ENCODE results near the gene SVIL. TPM values are rescaled to one million over a fixed set of nuclear protein-coding genes. Genes with fewer than 3 reads are reported as not detected.
"Not testable (repeated sequence)": the region's sequence is repeated elsewhere in the genome, so short reads cannot be mapped to it uniquely, and the experiment has no call there.

The SVIL gene
- total RNA-seq, 1 experiment from 2014 or later = 10.2 TPM

GRCh38 chr10:29502351-29502750, 132.4 kb downstream of the SVIL start:
- Histone ChIP-seq H3K36me3 (peaks cover 2% of the 10 kb centered on the region; the same call in 1 of the 2 replicates), H3K4me3 (no peak overlapping the region), H3K9me3 (replicated peaks) (no peaks in the 10 kb centered on the region), H3K4me1 (replicated peaks) (peaks cover 12% of the 10 kb centered on the region), H3K27me3 (replicated peaks) (no peaks in the 10 kb centered on the region), H3K27ac (peak overlapping the region; percentile 77)
- DNase-seq (ENCODE audit: low read depth in 1 of 2, low spot score in 2 of 2) = peak in 1 of 2 experiments; percentile 4

GRCh38 chr10:29501692-29502091, 133.1 kb downstream of the SVIL start:
- Histone ChIP-seq H3K4me1 (replicated peaks) (peaks cover 12% of the 10 kb centered on the region), H3K36me3 (peaks cover 2% of the 10 kb centered on the region; the same call in 1 of the 2 replicates), H3K27me3 (replicated peaks) (no peaks in the 10 kb centered on the region), H3K4me3 (no peak overlapping the region), H3K9me3 (replicated peaks) (no peaks in the 10 kb centered on the region), H3K27ac (peak overlapping the region; percentile 77)
- peak; percentile 73 to 85 for DNase-seq (ENCODE audit: low read depth in 1 of 2, low spot score in 2 of 2)

DNA sequence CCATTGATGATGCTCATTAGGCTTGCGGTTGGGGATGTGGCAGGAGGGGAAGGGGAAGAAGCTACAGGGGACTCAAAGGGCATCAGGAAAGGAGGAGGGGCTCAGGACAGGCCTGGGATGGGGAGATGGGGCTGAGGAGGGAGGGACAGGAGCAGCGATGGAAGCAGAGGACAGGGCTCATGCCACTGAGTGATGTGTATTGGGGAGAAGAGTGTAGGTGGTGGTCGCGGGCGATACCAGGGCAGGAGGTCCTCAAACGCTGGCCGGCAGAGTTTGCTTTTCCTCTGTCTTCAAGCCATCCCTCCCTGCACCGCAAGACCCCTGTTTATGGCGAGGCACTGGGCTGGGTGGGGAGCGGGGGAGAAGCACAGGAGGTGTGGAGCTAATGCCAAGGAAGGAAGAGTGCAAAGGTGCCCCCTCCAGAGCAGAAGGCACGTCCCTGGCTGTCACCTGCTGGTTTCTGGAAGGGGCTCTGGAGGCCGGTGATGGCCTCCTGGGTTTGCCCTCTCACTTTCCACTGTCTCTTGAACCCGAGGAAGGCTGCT, 134.7 kb downstream of the SVIL start:
- peaks cover 12% of the 10 kb centered on the region for H3K4me1 ChIP-seq (replicated peaks)
- peaks cover 2% of the 10 kb centered on the region; the same call in 1 of the 2 replicates for H3K36me3 ChIP-seq
- DNase-seq (ENCODE audit: low read depth in 1 of 2, low spot score in 2 of 2) = no peak
- H3K27me3 ChIP-seq (replicated peaks) = no peaks in the 10 kb centered on the region
- no peak overlapping the region for H3K27ac ChIP-seq
- no peak overlapping the region for H3K4me3 ChIP-seq
- H3K9me3 ChIP-seq (replicated peaks) = no peaks in the 10 kb centered on the region

- Histone ChIP-seq H3K36me3 (peaks cover 3% of the 10 kb centered on the region; the same call in 1 of the 2 replicates), H3K27me3 (replicated peaks) (no peaks in the 10 kb centered on the region), H3K9me3 (replicated peaks) (no peaks in the 10 kb centered on the region), H3K27ac (no peak overlapping the region), H3K4me1 (replicated peaks) (peaks cover 2% of the 10 kb centered on the region; the same call in 1 of the 2 replicates), H3K4me3 (no peak overlapping the region)
- peak; percentile 47 to 74 for DNase-seq (ENCODE audit: low read depth in 1 of 2, low spot score in 2 of 2)
Measured at GRCh38 chr10:29496341-29497162, 138.2 kb downstream of the SVIL start.

- Histone ChIP-seq H3K27ac (no peak overlapping the region), H3K36me3 (peaks cover 3% of the 10 kb centered on the region; the same call in 1 of the 2 replicates), H3K9me3 (replicated peaks) (no peaks in the 10 kb centered on the region), H3K27me3 (replicated peaks) (no peaks in the 10 kb centered on the region), H3K4me3 (no peak overlapping the region), H3K4me1 (replicated peaks) (no peaks in the 10 kb centered on the region)
- no peak for DNase-seq (ENCODE audit: low read depth in 1 of 2, low spot score in 2 of 2)
Measured at GRCh38 chr10:29495366-29495765, 139.4 kb downstream of the SVIL start.

GRCh38 chr10:29493697-29494096, 141.1 kb downstream of the SVIL start:
- Histone ChIP-seq H3K4me1 (replicated peaks) (peaks cover 6% of the 10 kb centered on the region), H3K9me3 (replicated peaks) (no peaks in the 10 kb centered on the region), H3K27ac (no peak overlapping the region), H3K4me3 (no peak overlapping the region), H3K36me3 (peaks cover 9% of the 10 kb centered on the region), H3K27me3 (replicated peaks) (no peaks in the 10 kb centered on the region)
- DNase-seq (ENCODE audit: low read depth in 1 of 2, low spot score in 2 of 2) = no peak

DNA sequence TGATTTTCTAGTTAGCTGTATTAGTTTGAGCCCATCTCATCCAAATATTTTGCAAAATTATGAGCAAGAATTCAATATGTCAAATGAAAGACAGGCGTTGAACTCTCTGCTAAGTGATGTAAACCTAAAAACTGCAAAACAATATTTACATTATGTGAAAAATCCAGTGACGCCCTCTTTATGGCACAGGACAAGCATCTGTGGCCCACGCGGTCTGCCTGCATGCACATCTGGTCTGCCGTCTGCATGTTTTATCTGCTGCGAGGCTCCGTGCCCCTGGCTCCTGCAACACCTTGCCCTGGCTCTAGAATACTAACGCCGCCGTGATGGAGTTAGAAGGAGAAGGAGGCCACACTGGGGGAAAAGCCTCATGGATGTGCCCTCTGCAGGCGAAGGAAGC, 142.0 kb downstream of the SVIL start:
- H3K9me3 ChIP-seq (replicated peaks) = no peaks in the 10 kb centered on the region
- no peak overlapping the region for H3K27ac ChIP-seq
- DNase-seq (ENCODE audit: low read depth in 1 of 2, low spot score in 2 of 2) = no peak

DNA sequence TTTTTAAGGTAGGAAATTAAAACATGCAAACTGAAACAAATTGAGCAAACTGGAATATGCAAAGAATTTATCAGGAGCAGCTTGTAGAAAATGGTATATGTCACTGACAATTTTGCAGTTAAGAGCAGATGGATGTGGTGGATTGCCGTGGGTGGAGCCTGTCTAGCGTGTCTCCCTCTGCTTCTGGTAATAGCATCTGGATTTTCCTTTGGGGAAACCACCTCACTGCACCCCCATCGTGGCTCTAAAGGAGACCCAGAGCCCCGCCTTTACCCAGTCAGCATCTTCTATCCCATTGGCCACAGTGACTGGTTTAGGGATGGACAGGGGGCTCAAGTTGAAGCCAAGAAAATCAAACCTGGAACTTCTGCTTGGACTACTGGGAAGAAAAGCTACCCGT, 142.9 kb downstream of the SVIL start:
- H3K4me1 ChIP-seq (replicated peaks) = peaks cover 12% of the 10 kb centered on the region
- peaks cover 9% of the 10 kb centered on the region for H3K36me3 ChIP-seq
- no peaks in the 10 kb centered on the region for H3K9me3 ChIP-seq (replicated peaks)
- H3K27ac ChIP-seq = no peak overlapping the region
- H3K4me3 ChIP-seq = no peak overlapping the region
- no peaks in the 10 kb centered on the region for H3K27me3 ChIP-seq (replicated peaks)
- DNase-seq (ENCODE audit: low read depth in 1 of 2, low spot score in 2 of 2) = no peak

More for the DNA sequence above, 142.0 kb downstream of the SVIL start:
- H3K27me3 ChIP-seq (replicated peaks) = no peaks in the 10 kb centered on the region
- H3K4me1 ChIP-seq (replicated peaks) = peaks cover 12% of the 10 kb centered on the region
- H3K36me3 ChIP-seq = peaks cover 9% of the 10 kb centered on the region
- H3K4me3 ChIP-seq = no peak overlapping the region

- not testable (repeated sequence) for H3K27ac ChIP-seq, H3K4me3 ChIP-seq
- H3K36me3 ChIP-seq = peaks cover 12% of the 10 kb centered on the region
Measured at GRCh38 chr10:29490781-29491280, 143.9 kb downstream of the SVIL start.

GRCh38 chr10:29488471-29488870, 146.3 kb downstream of the SVIL start:
- Histone ChIP-seq H3K36me3 (peaks cover 19% of the 10 kb centered on the region), H3K4me1 (replicated peaks) (peaks cover 12% of the 10 kb centered on the region)
- DNase-seq (ENCODE audit: low read depth in 1 of 2, low spot score in 2 of 2); H3K27me3 ChIP-seq (replicated peaks); H3K27ac ChIP-seq; H3K4me3 ChIP-seq; H3K9me3 ChIP-seq (replicated peaks): not testable (repeated sequence)

More at GRCh38 chr10:29490781-29491280, 143.9 kb downstream of the SVIL start:
- H3K4me1 ChIP-seq (replicated peaks) = peaks cover 12% of the 10 kb centered on the region
- not testable (repeated sequence) for H3K9me3 ChIP-seq (replicated peaks); DNase-seq (ENCODE audit: low read depth in 1 of 2, low spot score in 2 of 2); H3K27me3 ChIP-seq (replicated peaks)

GRCh38 chr10:29487884-29488266, 146.9 kb downstream of the SVIL start:
- not testable (repeated sequence) for DNase-seq (ENCODE audit: low read depth in 1 of 2, low spot score in 2 of 2); H3K4me3 ChIP-seq; H3K27me3 ChIP-seq (replicated peaks); H3K9me3 ChIP-seq (replicated peaks); H3K27ac ChIP-seq
- peaks cover 19% of the 10 kb centered on the region for H3K36me3 ChIP-seq
- peaks cover 16% of the 10 kb centered on the region for H3K4me1 ChIP-seq (replicated peaks)

- H3K9me3 ChIP-seq (replicated peaks); DNase-seq (ENCODE audit: low read depth in 1 of 2, low spot score in 2 of 2): not testable (repeated sequence)
- H3K36me3 ChIP-seq = peaks cover 16% of the 10 kb centered on the region
Measured at GRCh38 chr10:29487032-29487883, 147.5 kb downstream of the SVIL start.

GRCh38 chr10:29486433-29486832, 148.3 kb downstream of the SVIL start:
- Histone ChIP-seq H3K4me1 (replicated peaks) (peaks cover 24% of the 10 kb centered on the region), H3K9me3 (replicated peaks) (no peaks in the 10 kb centered on the region), H3K27me3 (replicated peaks) (no peaks in the 10 kb centered on the region), H3K27ac (no peak overlapping the region), H3K36me3 (peaks cover 15% of the 10 kb centered on the region), H3K4me3 (no peak overlapping the region)
- no peak for DNase-seq (ENCODE audit: low read depth in 1 of 2, low spot score in 2 of 2)

More at GRCh38 chr10:29487032-29487883, 147.5 kb downstream of the SVIL start:
- H3K27me3 ChIP-seq (replicated peaks); H3K27ac ChIP-seq; H3K4me3 ChIP-seq: not testable (repeated sequence)
- H3K4me1 ChIP-seq (replicated peaks) = peaks cover 22% of the 10 kb centered on the region

Data from SJSA1 (cell line).